Activated CD8-positive, alpha-beta T cell treated with anti-CD3 and anti-CD28 coated beads for 36 hours (primary cell): ENCODE results near the gene IGFBP6. TPM values are rescaled to one million over a fixed set of nuclear protein-coding genes. Genes with fewer than 3 reads are reported as not detected.
A peak's percentile ranks its signal among the peaks of the same experiment; 100 is the strongest.

Experiments used
- ATAC-seq: fragments of 200-7000 bp; cut with Tn5 transposase; one replicate; pipeline ENCODE4 v1.10.0; 2021; ENCODE audit warnings: mild to moderate bottlenecking, moderate library complexity
- CTCF ChIA-PET: fragments of 350-600 bp; sonication (Branson Sonifier 250); formaldehyde crosslinking; loops from one replicate; lab custom pipeline; 2021; ENCODE audit warnings: antibody characterized with exemption; lab: Charles Lee
- POLR2A ChIA-PET: fragments of 350-600 bp; sonication (Branson Sonifier 250); formaldehyde crosslinking; loops from one replicate; lab custom pipeline; 2021; ENCODE audit warnings: antibody characterized with exemption; lab: Charles Lee
- DNase-seq: peaks from one replicate; pipeline ENCODE4 v3.0.0-alpha.2; 2020
- H3K27ac Mint-ChIP-seq: one replicate; pipeline ENCODE4 v1.8.0; 2021; ENCODE audit warnings: mild to moderate bottlenecking, mixed read lengths
- H3K27me3 Mint-ChIP-seq: one replicate; pipeline ENCODE4 v1.8.0; 2021; ENCODE audit warnings: mixed read lengths
- H3K36me3 Mint-ChIP-seq: one replicate; pipeline ENCODE4 v1.8.0; 2021; ENCODE audit warnings: low read depth, mixed read lengths
- H3K4me1 Mint-ChIP-seq: one replicate; pipeline ENCODE4 v1.8.0; 2021; ENCODE audit warnings: low read depth, mixed read lengths
- H3K4me3 Mint-ChIP-seq: one replicate; pipeline ENCODE4 v1.8.0; 2021; ENCODE audit warnings: mild to moderate bottlenecking, moderate library complexity, mixed read lengths
- H3K9me3 Mint-ChIP-seq: one replicate; pipeline ENCODE4 v1.8.0; 2021; ENCODE audit warnings: mixed read lengths
- CTCF ChIP-seq: fragments of 200-600 bp; IDR thresholded peaks from one replicate; pipeline ENCODE4 v1.8.0; 2022; ENCODE audit warnings: antibody characterized with exemption, mild to moderate bottlenecking
- intact Hi-C: fragments of 100-400 bp; cut with micrococcal nuclease; formaldehyde crosslinking; loops from one replicate; pipeline ENCODE4 v1.10.0; 2022
- total RNA-seq, 2 experiments: library from RNA; stranded (reverse); gene quantifications; one replicate each; pipeline ENCODE4 v1.2.3, GENCODE V29; 2021

Gene IGFBP6
- 1 to 10 TPM; 2.0 to 2.3 TPM for total RNA-seq

- Mint-ChIP-seq H3K27ac (peak within 1 kb of the TSS; percentile 86), H3K36me3 (no peaks in the 10 kb centered on the region), H3K4me3 (peak within 1 kb of the TSS; percentile 69), H3K9me3 (no peaks in the 10 kb centered on the region), H3K4me1 (peaks cover 42% of the 10 kb centered on the region), H3K27me3 (peaks cover 2% of the 10 kb centered on the region)
- no peak for TF ChIP-seq CTCF
- peak; percentile 81 for DNase-seq
- peak; percentile 48 for ATAC-seq
- intact Hi-C loops = loop anchor here (1.0 to 2.0 kb wide), 2 partner anchors 18 to 31 kb away; partner anchors contain the start of gene SPRYD3
- ChIA-PET POLR2A (interaction anchor here (0.8 to 5.0 kb wide), 13 partner anchors 11 to 97 kb away, joined by 3 to 32 read pairs (median 4); partner anchors contain the start of genes CSAD, SPRYD3 and ZNF740), CTCF (interaction anchor here (1.0 to 31.8 kb wide), 12 partner anchors 16 to 227 kb away, joined by 3 to 553 read pairs (median 6); partner anchors contain the start of genes MYG1, SPRYD3 and TNS2)
Measured at GRCh38 chr12:53097564-53098353, at the start of gene IGFBP6. IGFBP6 (plus strand) TSS chr12:53097667; CDS start chr12:53097718, 51 bp downstream.

GRCh38 chr12:53048033-53048779 is 49.3 kb upstream of the IGFBP6 start:
- no peaks in the 10 kb centered on the region for H3K9me3 Mint-ChIP-seq
- H3K27me3 Mint-ChIP-seq = no peaks in the 10 kb centered on the region
- ChIA-PET CTCF (interaction anchor here (0.7 to 2.7 kb wide), 20 partner anchors 9 to 241 kb away, joined by 3 to 21 read pairs (median 4); partner anchors contain the start of genes EIF4B, SOAT2 and SPRYD3), POLR2A (interaction anchor here (0.6 to 1.3 kb wide), 13 partner anchors 10 to 416 kb away, joined by 3 to 5 read pairs (median 3); partner anchors contain the start of gene IGFBP6)
- peaks cover 27% of the 10 kb centered on the region for H3K4me1 Mint-ChIP-seq
- H3K4me3 Mint-ChIP-seq = peak overlapping the region; percentile 51
- no peaks in the 10 kb centered on the region for H3K36me3 Mint-ChIP-seq
- ATAC-seq (no peak), DNase-seq (no peak)
- intact Hi-C loops = no loop called here
- H3K27ac Mint-ChIP-seq = peak overlapping the region; percentile 27
- TF ChIP-seq CTCF = no peak

GRCh38 chr12:53048780-53049401 is 48.6 kb upstream of the IGFBP6 start:
- peak overlapping the region; percentile 8 for H3K27ac Mint-ChIP-seq
- POLR2A ChIA-PET = interaction anchor here (0.6 to 1.0 kb wide), 6 partner anchors 10 to 301 kb away, joined by 3 to 4 read pairs (median 3); partner anchors contain the start of gene IGFBP6
- intact Hi-C loops = no loop called here

More at GRCh38 chr12:53048780-53049401, 48.6 kb upstream of the IGFBP6 start:
- Mint-ChIP-seq H3K36me3 (no peaks in the 10 kb centered on the region), H3K4me1 (peaks cover 31% of the 10 kb centered on the region), H3K27me3 (no peaks in the 10 kb centered on the region), H3K4me3 (peak overlapping the region; percentile 8), H3K9me3 (no peaks in the 10 kb centered on the region)
- CTCF ChIA-PET = interaction anchor here (1.1 to 2.7 kb wide), 8 partner anchors 11 to 164 kb away, joined by 3 to 18 read pairs (median 8); partner anchors contain the start of genes SOAT2 and SPRYD3
- TF ChIP-seq CTCF = no peak
- ATAC-seq (no peak), DNase-seq (no peak)
